ENCODE data around the gene FXR1.

FXR1 gene

DNA sequence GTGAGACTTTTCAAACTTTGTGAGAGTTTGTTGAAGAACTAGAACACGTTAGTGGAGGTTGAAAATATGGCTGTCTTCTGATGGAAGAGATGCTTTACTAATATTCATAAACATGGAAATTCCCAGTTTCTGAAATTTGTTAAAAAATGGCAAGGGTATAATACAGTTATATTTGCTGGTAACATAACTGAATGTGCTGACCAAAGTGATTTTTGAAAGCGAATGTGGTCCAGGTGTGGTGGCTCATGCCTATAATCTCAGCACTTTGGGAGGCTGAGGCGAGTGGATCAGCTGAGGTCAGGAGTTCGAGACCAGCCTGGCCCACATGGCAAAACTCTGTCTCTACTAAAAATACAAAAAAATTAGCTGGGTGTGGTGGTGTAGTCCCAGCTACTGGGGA lies 18.1 kb downstream of the FXR1 start:
- no peak overlapping the region for H3K4me3 ChIP-seq (ENCODE audit: control insufficient read depth, low read depth, low read length)

DNA sequence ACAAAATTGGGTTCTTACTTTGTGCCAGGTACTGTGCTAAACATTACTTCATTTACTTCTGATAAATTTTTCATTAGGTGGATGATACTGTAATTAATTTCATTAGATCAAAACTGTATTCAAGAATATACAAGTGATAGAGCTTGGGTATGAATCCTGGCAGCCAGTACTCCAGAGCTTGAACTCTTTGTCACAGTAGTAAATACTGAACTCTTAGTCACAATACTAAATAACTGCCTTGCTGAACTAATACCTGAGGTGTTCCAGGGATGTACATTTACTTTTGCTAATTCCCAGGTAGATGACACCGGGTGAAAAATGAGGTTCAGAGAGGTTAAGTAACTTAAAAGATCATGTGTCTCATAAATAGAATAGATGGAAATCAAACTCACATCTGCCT lies 20.3 kb downstream of the FXR1 start:
- DNase-seq (ENCODE audit: low read depth): no peak
- TF ChIP-seq, protein P1, sequence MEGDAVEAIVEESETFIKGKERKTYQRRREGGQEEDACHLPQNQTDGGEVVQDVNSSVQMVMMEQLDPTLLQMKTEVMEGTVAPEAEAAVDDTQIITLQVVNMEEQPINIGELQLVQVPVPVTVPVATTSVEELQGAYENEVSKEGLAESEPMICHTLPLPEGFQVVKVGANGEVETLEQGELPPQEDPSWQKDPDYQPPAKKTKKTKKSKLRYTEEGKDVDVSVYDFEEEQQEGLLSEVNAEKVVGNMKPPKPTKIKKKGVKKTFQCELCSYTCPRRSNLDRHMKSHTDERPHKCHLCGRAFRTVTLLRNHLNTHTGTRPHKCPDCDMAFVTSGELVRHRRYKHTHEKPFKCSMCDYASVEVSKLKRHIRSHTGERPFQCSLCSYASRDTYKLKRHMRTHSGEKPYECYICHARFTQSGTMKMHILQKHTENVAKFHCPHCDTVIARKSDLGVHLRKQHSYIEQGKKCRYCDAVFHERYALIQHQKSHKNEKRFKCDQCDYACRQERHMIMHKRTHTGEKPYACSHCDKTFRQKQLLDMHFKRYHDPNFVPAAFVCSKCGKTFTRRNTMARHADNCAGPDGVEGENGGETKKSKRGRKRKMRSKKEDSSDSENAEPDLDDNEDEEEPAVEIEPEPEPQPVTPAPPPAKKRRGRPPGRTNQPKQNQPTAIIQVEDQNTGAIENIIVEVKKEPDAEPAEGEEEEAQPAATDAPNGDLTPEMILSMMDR (IDR thresholded peaks at IDR 0.05; ENCODE audit: control insufficient read depth, insufficient read depth, low read depth, low read length, missing control alignments): no peak

More for the DNA sequence above, 18.1 kb downstream of the FXR1 start:
- DNase-seq (ENCODE audit: low read depth): no peak
- TF ChIP-seq, protein P1 (IDR thresholded peaks at IDR 0.05; ENCODE audit: control insufficient read depth, insufficient read depth, low read depth, low read length, missing control alignments): no peak

GRCh38 chr3:180934638-180935037 lies 22.2 kb downstream of the FXR1 start:
- no peak overlapping the region for H3K4me3 ChIP-seq (ENCODE audit: control insufficient read depth, low read depth, low read length)
- TF ChIP-seq, protein P1 (IDR thresholded peaks at IDR 0.05; ENCODE audit: control insufficient read depth, insufficient read depth, low read depth, low read length, missing control alignments): no peak
- DNase-seq (ENCODE audit: low read depth): no peak

More for the DNA sequence above, 20.3 kb downstream of the FXR1 start:
- no peak overlapping the region for H3K4me3 ChIP-seq (ENCODE audit: control insufficient read depth, low read depth, low read length)

- no peak for DNase-seq (ENCODE audit: low read depth)
- H3K4me3 ChIP-seq (ENCODE audit: control insufficient read depth, low read depth, low read length): no peak overlapping the region
- TF ChIP-seq, protein P1 (IDR thresholded peaks at IDR 0.05; ENCODE audit: control insufficient read depth, insufficient read depth, low read depth, low read length, missing control alignments): no peak
These were observed 28.4 kb downstream of the FXR1 start for GRCh38 chr3:180940826-180941225.

- DNase-seq (ENCODE audit: low read depth): no peak
These were observed 35.4 kb downstream of the FXR1 start for GRCh38 chr3:180947761-180948390.

DNA sequence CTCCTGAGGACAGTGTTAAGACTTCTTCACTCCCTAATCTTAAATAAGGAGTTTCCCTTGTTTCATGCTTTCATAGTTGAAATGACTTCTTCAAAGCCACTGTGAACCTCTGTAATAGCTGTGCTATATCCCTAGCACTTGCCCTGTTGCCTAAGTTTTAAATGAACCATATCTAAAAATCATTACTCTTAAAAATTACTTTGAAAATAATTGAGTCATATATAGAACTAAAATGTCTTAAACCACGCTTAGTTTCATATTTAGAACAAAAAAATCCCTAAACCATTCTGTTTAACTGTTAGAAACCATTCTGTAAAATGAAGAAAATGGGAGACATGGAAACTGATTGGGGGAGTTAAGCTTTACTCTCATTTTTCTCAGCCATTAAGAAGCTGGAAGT lies 47.2 kb downstream of the FXR1 start:
- DNase-seq (ENCODE audit: low read depth): no peak

More at GRCh38 chr3:180947761-180948390, 35.4 kb downstream of the FXR1 start:
- H3K4me3 ChIP-seq (ENCODE audit: control insufficient read depth, low read depth, low read length): no peak overlapping the region
- TF ChIP-seq, protein P1 (IDR thresholded peaks at IDR 0.05; ENCODE audit: control insufficient read depth, insufficient read depth, low read depth, low read length, missing control alignments): no peak

More for the DNA sequence above, 47.2 kb downstream of the FXR1 start:
- TF ChIP-seq, protein P1 (IDR thresholded peaks at IDR 0.05; ENCODE audit: control insufficient read depth, insufficient read depth, low read depth, low read length, missing control alignments): no peak
- no peak overlapping the region for H3K4me3 ChIP-seq (ENCODE audit: control insufficient read depth, low read depth, low read length)

Data from AG09309 (cell line).